ENCODE measurements around the gene LKAAEAR1.

LKAAEAR1 gene

DNA sequence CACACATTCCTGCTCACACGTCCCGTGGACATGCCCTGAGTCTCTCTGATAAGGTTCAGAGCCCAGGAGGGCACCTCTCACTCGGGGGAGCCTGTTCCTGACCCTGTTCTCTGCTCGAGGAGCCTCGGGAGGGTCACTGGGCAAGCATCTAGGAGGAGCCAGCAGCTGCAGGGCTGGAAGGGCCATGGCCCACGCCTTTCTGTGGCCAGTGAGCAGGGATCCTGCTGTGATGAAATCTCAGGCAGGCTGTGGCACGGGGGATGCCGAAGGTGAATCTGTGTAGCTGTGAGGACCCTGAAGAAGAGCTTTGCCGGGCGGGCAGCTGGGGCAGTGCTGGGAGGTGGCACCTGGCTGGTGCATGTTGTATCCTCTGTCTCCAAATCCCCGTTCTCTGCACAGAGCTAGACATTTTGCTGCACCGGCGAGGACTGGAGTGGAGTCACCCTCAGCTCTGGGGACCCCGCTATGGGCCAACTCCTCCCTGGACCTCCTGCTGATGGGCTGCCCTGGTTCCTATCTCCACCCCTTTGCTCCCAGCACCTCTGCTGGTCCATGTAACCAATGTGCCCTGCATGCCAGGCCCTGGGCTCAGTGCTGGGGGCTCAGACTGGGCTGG lies 30.3 kb upstream of the LKAAEAR1 start:
- DNase-seq (ENCODE audit: low read depth) = no peak
- H3K4me3 ChIP-seq (ENCODE audit: low read depth, low read length) = no peak overlapping the region
- TF ChIP-seq, protein P1, sequence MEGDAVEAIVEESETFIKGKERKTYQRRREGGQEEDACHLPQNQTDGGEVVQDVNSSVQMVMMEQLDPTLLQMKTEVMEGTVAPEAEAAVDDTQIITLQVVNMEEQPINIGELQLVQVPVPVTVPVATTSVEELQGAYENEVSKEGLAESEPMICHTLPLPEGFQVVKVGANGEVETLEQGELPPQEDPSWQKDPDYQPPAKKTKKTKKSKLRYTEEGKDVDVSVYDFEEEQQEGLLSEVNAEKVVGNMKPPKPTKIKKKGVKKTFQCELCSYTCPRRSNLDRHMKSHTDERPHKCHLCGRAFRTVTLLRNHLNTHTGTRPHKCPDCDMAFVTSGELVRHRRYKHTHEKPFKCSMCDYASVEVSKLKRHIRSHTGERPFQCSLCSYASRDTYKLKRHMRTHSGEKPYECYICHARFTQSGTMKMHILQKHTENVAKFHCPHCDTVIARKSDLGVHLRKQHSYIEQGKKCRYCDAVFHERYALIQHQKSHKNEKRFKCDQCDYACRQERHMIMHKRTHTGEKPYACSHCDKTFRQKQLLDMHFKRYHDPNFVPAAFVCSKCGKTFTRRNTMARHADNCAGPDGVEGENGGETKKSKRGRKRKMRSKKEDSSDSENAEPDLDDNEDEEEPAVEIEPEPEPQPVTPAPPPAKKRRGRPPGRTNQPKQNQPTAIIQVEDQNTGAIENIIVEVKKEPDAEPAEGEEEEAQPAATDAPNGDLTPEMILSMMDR (conservative IDR thresholded peaks at IDR 0.05; ENCODE audit: low read depth, low read length) = no peak

DNA sequence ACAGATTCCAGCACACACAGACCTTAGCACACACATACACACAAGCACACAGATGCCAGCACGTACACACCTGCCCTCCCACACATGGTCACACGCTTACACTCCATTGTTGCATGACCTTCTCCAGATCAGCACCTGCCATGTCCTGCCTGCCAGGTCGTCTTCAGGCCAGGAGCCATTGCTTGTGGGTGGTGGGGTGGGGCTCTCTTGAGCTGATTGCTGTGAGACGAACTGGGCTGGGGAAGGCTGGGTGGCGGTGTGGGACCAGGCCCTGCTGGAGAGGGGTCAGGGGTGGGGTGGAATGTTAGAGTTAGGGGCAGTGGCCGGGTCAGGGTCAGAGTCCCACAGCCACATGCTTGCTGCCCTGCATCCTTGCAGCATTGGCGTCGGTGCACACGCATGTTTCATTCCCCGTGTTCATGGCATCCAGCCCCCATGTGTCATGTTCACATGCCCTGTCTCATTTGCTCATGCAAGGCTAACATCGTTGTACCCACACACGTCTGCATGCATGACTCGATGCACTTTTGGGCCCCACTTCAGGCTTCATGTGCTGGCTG lies 29.7 kb upstream of the LKAAEAR1 start:
- DNase-seq (ENCODE audit: low read depth) = no peak
- TF ChIP-seq, protein P1 (conservative IDR thresholded peaks at IDR 0.05; ENCODE audit: low read depth, low read length) = no peak
- H3K4me3 ChIP-seq (ENCODE audit: low read depth, low read length) = no peak overlapping the region

DNA sequence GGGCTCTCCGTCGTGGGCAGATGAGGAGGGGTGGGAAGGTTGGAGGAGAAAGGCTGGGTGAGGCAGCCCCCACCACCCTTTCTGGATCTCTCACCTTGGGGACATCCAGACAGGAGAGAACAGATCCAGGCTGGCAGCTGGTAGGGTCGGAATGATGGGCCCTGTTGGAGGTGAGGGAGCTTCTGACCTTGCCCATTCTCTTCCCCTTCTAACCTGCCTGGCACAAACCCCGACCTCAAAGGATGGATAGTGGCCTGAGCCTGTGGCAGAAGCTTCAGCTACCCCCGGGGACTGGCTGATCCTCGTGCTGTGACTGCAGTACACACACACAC lies 29.2 kb upstream of the LKAAEAR1 start:
- TF ChIP-seq, protein P1 (conservative IDR thresholded peaks at IDR 0.05; ENCODE audit: low read depth, low read length) = no peak
- no peak for DNase-seq (ENCODE audit: low read depth)
- no peak overlapping the region for H3K4me3 ChIP-seq (ENCODE audit: low read depth, low read length)

DNA sequence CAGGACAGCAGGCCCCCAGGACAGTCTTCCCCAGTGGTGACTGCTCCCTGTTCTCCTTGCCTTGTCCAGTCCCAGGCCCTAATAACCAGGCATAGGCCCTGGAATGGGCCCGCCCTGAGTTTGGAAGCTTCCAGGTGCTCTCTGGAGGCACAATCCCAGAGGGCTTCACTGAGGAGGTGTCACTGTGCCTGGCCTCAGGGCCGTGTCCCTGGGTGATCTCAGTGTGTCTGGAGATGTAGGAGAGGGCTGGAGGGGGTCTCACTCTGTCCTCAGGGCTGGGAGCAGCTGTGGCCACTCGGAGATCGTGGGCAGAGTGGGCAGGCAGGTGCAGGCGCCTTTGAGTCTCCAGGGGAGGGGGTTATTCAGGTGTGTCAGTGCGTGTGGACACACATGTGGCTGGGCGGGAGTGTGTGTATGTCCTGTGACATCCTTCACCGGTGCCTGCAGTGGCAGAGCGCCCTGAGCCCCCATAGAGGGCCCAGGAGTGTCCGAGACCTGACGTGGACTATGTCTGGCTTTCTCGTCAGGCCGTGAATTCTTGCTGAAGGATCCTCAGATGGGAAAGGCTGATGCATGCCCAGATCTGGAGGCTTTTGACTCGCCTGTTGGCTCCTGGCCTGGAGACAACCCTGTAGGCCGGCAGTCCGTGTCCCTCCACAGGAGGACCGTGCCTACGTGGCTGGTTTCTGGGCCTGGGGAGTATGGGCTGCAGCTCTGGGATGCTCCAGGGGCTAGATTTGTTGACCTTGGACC lies 28.7 kb upstream of the LKAAEAR1 start:
- DNase-seq (ENCODE audit: low read depth) = no peak
- no peak overlapping the region for H3K4me3 ChIP-seq (ENCODE audit: low read depth, low read length)
- TF ChIP-seq, protein P1 (conservative IDR thresholded peaks at IDR 0.05; ENCODE audit: low read depth, low read length) = no peak

DNA sequence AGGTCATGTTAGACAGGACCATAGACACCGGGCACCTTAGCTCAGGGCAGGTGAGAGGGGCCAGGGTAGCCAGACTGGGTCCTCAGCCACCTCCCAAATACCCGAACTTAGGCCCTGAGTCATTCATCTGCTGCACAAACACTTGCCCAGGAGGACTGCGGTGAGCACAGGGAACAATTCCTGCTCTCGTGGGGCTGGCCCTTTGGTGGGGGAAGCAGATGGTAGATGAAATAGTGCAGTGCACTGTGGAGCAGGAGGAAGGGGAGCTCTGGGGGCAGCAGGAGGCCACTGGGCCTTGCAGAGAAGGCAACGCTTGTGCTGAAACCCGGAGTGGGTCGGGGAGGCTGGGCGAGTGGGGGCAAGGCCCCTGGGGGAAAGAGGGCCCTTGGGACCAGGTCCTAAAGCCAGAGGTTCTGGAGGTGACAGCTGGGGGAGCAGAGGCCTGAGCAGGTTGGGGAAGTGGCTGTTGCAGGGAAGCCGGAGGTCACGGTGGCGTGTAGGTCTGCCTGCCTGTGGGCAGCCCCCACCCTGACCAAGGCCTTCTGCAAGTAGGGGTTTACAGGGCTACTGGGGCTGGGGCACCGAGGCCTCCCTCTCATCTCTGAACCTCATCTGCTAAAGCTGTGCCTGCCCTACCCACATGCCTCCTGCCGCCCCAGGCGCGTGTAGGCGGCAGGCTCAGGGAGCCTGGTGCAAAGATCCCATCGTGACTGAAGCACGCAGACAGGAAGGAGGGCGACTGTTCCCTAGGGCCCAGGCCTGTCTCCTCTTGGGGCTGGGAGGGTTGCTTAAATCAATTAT lies 27.8 kb upstream of the LKAAEAR1 start:
- DNase-seq (ENCODE audit: low read depth) = no peak
- TF ChIP-seq, protein P1 (conservative IDR thresholded peaks at IDR 0.05; ENCODE audit: low read depth, low read length) = no peak

DNA sequence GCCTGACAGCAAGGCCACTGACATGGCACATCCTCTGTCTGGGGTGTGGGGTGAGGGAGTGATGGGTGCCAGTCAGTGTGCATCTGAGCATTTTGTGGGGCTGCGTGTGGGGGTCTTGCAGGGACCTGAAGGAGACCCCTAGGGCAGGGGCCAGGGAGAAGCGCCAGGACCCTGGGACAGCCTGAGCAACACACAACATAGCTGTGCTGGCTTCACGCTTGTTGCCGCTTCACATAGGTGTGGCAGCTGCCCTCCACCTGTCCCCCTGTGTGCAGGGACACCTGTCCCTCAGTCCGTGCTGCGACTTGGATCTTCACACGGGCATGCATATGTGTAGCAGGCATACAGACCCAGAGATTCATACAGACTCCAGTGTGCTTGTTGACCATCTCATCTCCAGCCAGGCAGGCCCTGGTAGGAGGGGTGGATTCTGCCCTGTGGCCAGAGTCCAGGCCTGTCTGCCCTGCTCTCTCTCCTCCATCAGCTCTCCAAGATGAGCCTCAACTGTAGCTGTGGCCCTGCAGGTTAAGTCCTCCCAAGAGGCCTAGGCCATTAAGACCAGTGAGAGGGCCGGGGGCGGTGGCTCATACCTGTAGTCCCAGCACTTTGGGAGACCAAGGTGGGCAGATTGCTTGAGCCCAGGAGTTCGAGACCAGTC lies 26.3 kb upstream of the LKAAEAR1 start:
- no peak for DNase-seq (ENCODE audit: low read depth)
- no peak overlapping the region for H3K4me3 ChIP-seq (ENCODE audit: low read depth, low read length)
- TF ChIP-seq, protein P1 (conservative IDR thresholded peaks at IDR 0.05; ENCODE audit: low read depth, low read length) = no peak

More for the DNA sequence above, 27.8 kb upstream of the LKAAEAR1 start:
- no peak overlapping the region for H3K4me3 ChIP-seq (ENCODE audit: low read depth, low read length)
